HS-5 (cell line): ENCODE measurements around the gene FOXB1.

Experiments
- DNase-seq: peaks from one replicate; pipeline ENCODE4 v3.0.0-alpha.2; 2012; ENCODE audit warnings: low read depth

The FOXB1 gene

DNA sequence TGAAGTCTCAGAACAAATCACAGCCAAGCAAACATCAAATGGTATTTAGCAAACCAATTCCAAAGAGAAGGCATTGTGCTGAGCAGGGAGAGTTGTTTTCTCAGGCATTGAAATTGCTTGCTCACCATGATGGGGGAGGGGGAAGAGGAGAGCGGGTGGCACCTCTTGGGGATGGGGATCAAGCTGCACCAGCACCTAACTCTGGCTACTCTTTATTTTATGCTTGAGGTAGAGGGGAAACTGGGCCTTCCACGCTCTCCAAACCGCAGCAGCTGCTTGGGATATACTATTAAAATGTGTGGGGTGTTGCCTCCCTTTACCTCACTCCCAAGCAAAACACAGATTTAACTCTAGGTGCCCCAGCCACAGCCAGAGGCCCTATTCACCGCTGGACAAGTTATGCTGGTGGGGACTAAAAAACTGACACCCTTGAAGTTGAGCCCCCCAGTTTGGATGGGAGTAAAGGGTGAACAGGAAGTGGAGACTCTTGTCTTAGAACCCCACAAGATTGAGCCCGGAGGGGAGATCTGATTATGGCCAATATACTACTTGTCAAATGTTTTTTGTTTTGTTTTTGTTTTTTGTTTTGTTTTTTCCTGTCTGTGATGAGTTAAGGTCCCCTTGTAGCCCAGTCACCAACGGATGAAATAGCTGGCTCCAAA is 5.0 kb upstream of the FOXB1 start:
- no peak for DNase-seq

DNA sequence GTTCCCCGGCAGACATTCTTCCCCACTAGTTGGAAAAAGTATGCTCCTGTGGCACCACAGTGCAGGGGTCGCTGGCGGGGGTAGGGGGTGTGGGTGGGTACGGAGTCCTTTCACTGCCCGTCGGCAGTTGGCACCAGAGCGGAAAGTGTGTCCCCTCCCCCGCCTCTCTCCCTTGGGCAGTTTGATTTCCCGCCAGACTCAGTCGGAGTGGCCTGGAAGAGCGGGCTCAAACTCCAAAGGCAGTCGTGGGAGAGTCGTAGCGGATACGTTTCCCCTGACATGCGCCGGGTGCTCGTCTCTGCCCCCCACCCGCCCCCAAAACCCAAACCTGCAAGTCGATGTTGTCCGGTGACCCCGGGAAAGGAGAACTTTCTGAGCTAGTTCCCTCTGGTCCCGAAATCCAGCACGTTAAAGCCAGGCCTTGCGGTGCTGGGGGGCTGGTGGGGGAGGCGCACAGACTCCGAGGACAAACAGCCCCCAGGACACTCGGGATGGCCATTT is 4.4 kb upstream of the FOXB1 start:
- DNase-seq: no peak

GRCh38 chr15:60000113-60000823 is 3.8 kb upstream of the FOXB1 start:
- DNase-seq: no peak

DNA sequence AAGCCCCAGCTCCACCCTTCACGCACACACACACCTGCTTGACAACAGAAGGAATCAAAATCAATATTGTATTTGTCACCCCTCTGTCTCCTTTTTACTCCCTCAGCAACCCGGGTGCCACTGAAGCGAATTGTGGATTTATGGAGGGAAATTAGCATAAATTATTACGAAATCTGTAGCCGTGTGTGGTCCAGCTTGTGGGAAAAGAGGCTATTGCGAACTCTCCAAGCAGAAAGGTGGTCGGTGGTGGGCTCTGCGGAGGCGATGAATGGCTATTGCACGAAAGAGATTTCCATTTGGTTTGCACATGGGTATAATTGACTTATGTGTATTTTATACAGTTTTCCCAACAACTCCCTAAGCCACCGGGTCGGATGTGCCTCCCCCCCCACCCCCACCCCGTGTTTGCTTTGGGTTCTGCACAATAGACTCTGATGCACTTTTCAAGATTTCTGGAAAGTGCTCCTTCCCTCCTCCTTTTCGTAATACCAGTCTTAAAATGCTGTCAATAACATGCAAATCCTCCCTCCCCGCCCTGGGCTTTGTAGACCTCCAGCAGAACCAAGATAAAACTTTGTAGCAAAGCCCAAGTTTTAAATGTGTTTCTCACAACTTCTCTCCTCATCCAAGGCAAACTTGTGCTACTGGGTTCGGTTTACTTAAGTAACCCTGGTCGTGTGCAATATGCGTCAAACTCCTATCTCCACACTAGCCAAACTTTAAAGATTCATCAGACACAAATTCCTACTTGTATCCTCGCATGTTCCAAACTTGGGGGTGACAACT is 3.1 kb upstream of the FOXB1 start:
- DNase-seq: no peak

GRCh38 chr15:60001610-60002527 is 2.2 kb upstream of the FOXB1 start:
- DNase-seq: no peak

DNA sequence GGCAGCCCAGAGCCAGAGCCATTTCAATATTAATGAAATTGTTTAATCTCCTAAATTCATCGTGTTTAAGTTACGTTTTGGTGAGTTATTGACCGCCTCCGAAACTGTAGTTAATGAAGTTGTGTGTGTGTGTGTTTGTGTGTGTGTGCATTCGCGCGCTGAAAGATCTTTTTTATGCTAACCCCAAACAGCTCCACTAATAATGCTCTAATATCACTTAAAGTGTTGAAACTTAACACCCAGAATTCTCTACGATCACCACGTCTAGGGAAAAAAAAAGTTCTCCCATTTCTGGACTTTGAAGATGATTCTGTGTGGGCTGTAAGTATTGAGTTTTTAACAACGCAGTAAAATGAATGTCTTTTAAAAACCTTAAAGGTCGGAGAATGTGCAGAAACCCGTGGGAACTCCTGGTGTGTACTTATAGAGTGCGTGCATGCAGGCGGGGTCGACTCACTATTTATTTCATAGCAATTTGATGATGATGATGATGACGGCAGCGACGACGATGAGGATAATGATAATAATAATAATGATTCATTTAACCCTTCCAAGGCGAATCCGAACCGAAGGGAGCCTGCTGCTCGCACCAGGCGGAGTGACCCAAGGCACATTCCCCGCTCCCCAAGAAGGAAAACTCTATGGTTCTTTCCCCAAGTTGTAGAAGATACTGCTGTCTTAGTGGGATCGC is 1.4 kb upstream of the FOXB1 start:
- DNase-seq: no peak

- no peak for DNase-seq
These were observed 685 bp upstream of the FOXB1 start for GRCh38 chr15:60003243-60004008.

- no peak for DNase-seq
These were observed 788 bp downstream of the FOXB1 start for GRCh38 chr15:60004846-60005351.

- no peak for DNase-seq
These were observed 1.5 kb downstream of the FOXB1 start for GRCh38 chr15:60005352-60006202.

GRCh38 chr15:60006203-60006862 is 2.2 kb downstream of the FOXB1 start:
- DNase-seq: no peak

DNA sequence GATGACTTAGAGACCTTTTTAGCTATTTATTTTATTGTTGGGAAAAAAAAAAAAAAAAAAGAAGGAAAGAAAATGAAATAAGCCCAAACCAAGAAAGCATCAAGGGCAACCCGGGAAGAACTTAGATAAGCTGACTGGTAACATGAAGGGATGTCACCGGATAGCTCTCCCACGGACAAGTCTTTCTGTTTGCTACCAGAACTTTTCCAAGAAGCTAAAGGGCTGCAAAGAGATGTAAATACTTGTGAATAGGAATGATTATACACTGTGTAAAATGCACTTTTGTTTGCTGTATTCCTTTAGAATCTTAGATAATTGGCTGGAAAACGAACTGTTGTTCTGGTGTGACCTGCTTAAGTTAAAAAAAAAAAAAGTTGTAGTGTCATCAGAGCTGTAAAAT is 2.8 kb downstream of the FOXB1 start:
- no peak for DNase-seq

DNA sequence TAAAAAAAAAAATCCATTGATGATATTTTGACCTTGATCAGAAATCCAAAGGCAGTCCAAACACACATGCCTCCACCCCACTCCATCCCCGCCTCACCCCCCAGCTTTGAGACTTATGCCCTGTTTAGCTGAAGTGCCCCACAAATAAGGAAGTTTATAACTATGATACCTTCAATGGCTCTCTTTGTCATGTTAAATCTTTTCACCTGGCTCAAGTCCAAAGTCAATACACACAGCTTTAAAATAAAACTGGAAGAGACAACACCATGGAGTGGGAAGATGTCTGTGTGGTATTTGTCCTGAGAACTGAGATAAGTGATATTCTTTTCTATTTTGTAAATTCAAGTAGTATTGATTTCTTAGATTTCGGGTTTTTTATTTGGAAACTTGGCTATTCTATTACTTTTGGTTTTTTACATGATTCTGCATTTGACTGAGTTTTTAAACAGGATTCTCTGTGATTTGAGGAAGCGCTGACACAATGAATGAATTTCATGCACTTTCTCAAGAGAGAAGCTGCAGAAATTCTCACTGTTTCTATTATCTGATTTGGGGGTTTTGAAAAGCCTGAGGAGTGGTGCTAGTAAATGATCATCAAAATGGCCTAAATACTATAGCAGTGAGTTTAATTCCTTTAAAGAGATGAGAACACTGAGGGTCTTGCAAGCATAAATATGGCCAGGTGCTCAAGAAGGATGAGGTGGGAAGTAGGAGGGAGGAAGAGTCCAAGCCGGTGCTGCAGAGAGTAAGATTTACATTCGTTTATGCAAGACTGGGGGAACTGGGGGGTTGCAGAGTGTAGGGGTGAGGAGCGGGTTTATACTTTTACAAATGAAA is 5.2 kb downstream of the FOXB1 start:
- DNase-seq: no peak

DNA sequence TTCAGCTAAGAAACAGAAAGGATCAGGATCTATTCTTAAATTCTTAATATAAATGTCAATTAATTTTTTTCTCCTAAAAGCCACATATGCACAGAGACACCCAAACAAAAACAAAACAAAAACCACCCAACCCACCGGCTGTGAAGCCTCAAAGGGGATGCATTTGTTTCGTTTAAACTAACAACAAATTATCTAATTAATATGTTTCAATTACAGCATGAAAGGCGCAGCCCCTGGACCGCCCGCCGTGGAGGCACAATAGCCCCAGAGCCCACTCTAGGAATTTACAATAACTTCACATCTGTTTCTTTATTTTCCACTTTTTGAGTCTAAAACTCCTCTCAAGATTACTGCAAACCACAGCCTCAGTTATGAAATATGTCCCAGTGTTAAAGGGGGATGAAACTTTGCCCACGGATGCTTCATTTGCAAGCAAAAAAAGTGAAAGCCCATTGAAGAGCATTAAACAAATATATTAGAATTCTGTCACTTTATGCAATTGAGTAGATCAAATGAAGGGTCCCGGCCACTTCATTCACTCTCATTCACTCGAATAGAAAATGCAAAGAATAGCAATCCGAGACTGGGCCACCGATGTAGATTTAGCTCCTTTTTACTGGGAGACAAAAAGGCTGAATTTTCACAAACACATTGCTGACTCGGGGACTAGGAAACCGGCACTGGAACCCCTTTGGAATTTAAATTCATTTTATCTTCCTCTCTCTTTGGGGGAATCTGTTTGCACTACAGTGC is 6.0 kb downstream of the FOXB1 start:
- DNase-seq: no peak

DNA sequence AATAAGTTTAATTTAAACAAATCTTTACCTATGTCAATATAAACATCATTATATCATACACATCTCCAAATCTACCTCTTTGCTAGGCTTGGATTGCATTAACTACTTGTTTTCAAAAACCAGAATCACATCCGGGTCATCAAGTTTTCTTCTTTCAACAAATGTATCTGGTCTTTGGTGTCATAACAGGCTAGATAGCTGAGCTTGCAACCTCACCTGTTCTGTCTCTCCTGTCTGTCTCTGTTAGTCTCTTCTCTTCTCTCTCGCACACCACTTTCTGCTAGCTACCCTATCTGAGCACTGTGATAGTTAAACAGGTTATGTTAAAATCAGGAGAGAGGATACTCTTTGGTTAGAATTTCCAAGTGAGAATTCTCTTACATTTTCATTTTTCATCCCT is 6.7 kb downstream of the FOXB1 start:
- no peak for DNase-seq

DNA sequence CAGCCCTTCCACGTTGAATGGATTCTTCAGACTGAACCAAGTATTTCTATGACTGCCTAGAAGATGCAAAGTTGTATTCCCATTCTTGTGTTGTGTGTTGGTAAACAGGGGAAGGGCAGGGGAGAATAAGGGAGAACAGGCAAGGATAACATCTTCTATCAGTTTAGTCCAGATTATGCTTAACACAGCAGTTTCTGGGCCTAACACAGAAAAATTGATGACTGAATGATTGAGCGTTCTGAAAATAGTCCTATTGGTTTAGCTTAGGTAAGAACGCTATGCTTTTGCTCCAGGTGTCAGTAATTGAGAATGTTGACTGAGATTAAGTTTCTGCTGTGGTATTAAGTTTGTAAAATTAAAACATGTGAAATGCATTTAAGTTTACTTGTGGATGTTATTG is 8.6 kb downstream of the FOXB1 start:
- DNase-seq: no peak

GRCh38 chr15:60017538-60018520 is 13.7 kb downstream of the FOXB1 start:
- DNase-seq: peak; percentile 11
